CD4-positive, alpha-beta T cell (primary cell): ENCODE data around the gene HJURP. TPM values are rescaled to one million over a fixed set of nuclear protein-coding genes. Genes with fewer than 3 reads are reported as not detected.

Experiments
- ATAC-seq: fragments of 200-7000 bp; cut with Tn5 transposase; one replicate; pipeline ENCODE4 v1.10.0; 2022; ENCODE audit warnings: mild to moderate bottlenecking; ENCODE audit not compliant: poor library complexity
- CTCF ChIA-PET: fragments of 350-600 bp; sonication (Branson Sonifier 250); formaldehyde crosslinking; loops from one replicate; lab custom pipeline; 2021; ENCODE audit warnings: antibody characterized with exemption, inconsistent platforms; lab: Charles Lee
- POLR2A ChIA-PET: fragments of 350-600 bp; sonication (Branson Sonifier 250); formaldehyde crosslinking; loops from one replicate; lab custom pipeline; 2021; ENCODE audit warnings: antibody characterized with exemption, inconsistent platforms; lab: Charles Lee
- DNase-seq, 14 experiments: peaks; one replicate each; pipeline ENCODE4 v3.0.0-alpha.2; 2013 to 2020; ENCODE audit warnings: mixed read lengths in 2 of 14
- H3K27ac ChIP-seq, 2 donors: one replicate each; pipeline versions ENCODE4 v1.5.1 to v1.7.0; 2013; ENCODE audit warnings: low read length in 2 of 2, low read depth in 1 of 2, mild to moderate bottlenecking in 1 of 2
- H3K27me3 ChIP-seq, 2 experiments: 1 replicate in 1 of 2; 2 replicates in 1 of 2; pipeline versions ENCODE4 v1.6.1 to v1.7.0; 2013; ENCODE audit warnings: low read length in 2 of 2, control low read depth in 1 of 2, mild to moderate bottlenecking in 1 of 2, moderate library complexity in 1 of 2; ENCODE audit not compliant: insufficient read depth in 2 of 2, control insufficient read depth in 1 of 2
- H3K36me3 ChIP-seq: one replicate; pipeline ENCODE4 v1.6.1; 2013; ENCODE audit warnings: low read length, control low read depth; ENCODE audit not compliant: insufficient read depth
- H3K4me1 ChIP-seq: one replicate; pipeline ENCODE4 v1.6.1; 2013; ENCODE audit warnings: low read length, control low read depth; ENCODE audit not compliant: insufficient read depth
- H3K4me3 ChIP-seq: one replicate; pipeline ENCODE4 v1.5.1; 2013; ENCODE audit warnings: mild to moderate bottlenecking, low read length, moderate library complexity
- H3K9me3 ChIP-seq, 2 experiments: 1 replicate in 1 of 2; 2 replicates in 1 of 2; pipeline versions ENCODE4 v1.6.1 to v1.7.0; 2013; ENCODE audit warnings: low read length in 2 of 2, mild to moderate bottlenecking in 2 of 2, control low read depth in 1 of 2, moderate library complexity in 1 of 2; ENCODE audit not compliant: control insufficient read depth in 1 of 2, insufficient read depth in 1 of 2
- H3K27ac Mint-ChIP-seq: one replicate; pipeline ENCODE4 v1.8.0; 2020; ENCODE audit warnings: mixed read lengths
- H3K27me3 Mint-ChIP-seq: one replicate; pipeline ENCODE4 v1.8.0; 2021; ENCODE audit warnings: mixed read lengths
- H3K36me3 Mint-ChIP-seq: one replicate; pipeline ENCODE4 v1.8.0; 2021; ENCODE audit warnings: low read depth, mixed read lengths
- H3K4me1 Mint-ChIP-seq: one replicate; pipeline ENCODE4 v1.8.0; 2021; ENCODE audit warnings: low read depth, mixed read lengths
- H3K4me3 Mint-ChIP-seq: one replicate; pipeline ENCODE4 v1.8.0; 2020; ENCODE audit warnings: mild to moderate bottlenecking, mixed read lengths
- H3K9me3 Mint-ChIP-seq: one replicate; pipeline ENCODE4 v1.8.0; 2020; ENCODE audit warnings: mixed read lengths
- intact Hi-C, 2 experiments: fragments of 100-400 bp; cut with DNase I in 1 of 2; cut with micrococcal nuclease in 1 of 2; formaldehyde crosslinking; loops; one replicate each; pipeline versions ENCODE4 v1.15.1 to v1.9.0; 2023 to 2025; cut with DNase I, micrococcal nuclease
- total RNA-seq, 174 experiments: library from RNA in 2 of 174; stranded (reverse) in 2 of 174; gene quantifications; one replicate each; pipeline ENCODE4 v1.2.3 and lab custom pipeline; 2021 to 2026
- TF ChIP-seq, protein P1 (sequence below): fragments of 200-600 bp; IDR thresholded peaks from one replicate; pipeline ENCODE4 v1.8.0; 2022; ENCODE audit warnings: antibody characterized with exemption, mild to moderate bottlenecking

Gene HJURP
- total RNA-seq, 2 experiments from 2014 or later = 0.22 to 0.25 TPM

DNA sequence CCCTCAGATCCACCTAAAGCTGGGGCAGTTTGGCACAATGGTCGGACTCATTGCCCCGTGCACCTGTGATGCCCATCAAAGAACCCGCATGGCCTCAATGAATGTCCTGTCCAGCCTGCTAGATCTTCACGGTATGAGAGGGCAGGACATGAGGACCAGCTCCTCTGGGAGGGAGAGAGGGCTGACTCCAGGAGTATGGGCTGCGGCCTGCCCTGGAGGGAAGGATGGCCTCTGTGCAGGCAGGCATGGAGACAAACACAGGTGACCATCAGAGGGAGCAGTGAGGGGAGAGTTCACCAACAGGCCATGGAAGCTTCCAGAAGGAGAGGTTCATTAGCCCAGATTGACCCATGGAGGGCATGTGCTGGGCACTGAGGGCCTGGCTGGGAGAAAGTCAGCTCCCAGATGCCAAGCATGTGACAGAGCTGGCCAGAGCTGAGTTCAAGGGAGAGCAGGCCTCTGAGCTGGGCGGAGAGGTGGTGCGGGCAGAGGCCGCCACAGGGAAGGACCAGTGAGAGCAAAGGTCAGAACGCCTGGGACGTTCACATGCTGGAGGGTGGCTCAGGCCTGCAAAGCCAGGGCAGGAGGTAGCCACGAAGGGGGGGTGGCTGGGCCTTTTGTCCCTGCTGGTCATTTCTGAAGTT lies 36.2 kb downstream of the HJURP start:
- CTCF ChIA-PET = no interaction called here
- DNase-seq = peak in 1 of 14 experiments; percentile 19
- H3K36me3 ChIP-seq = no peaks in the 10 kb centered on the region

GRCh38 chr2:233817361-233817911 lies 36.9 kb downstream of the HJURP start:
- peak in 1 of 14 experiments; percentile 15 for DNase-seq
- no peaks in the 10 kb centered on the region for H3K4me1 Mint-ChIP-seq

More for the DNA sequence above, 36.2 kb downstream of the HJURP start:
- Histone ChIP-seq H3K4me1 (no peaks in the 10 kb centered on the region), H3K4me3 (no peak overlapping the region), H3K9me3 (peaks cover 0 to 13% of the 10 kb centered on the region in 2 experiments), H3K27me3 (peaks cover 0 to 5% of the 10 kb centered on the region in 2 experiments), H3K27ac (no peak overlapping the region)
- TF ChIP-seq, protein P1, sequence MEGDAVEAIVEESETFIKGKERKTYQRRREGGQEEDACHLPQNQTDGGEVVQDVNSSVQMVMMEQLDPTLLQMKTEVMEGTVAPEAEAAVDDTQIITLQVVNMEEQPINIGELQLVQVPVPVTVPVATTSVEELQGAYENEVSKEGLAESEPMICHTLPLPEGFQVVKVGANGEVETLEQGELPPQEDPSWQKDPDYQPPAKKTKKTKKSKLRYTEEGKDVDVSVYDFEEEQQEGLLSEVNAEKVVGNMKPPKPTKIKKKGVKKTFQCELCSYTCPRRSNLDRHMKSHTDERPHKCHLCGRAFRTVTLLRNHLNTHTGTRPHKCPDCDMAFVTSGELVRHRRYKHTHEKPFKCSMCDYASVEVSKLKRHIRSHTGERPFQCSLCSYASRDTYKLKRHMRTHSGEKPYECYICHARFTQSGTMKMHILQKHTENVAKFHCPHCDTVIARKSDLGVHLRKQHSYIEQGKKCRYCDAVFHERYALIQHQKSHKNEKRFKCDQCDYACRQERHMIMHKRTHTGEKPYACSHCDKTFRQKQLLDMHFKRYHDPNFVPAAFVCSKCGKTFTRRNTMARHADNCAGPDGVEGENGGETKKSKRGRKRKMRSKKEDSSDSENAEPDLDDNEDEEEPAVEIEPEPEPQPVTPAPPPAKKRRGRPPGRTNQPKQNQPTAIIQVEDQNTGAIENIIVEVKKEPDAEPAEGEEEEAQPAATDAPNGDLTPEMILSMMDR = no peak
- Mint-ChIP-seq H3K4me3 (no peak overlapping the region), H3K36me3 (no peaks in the 10 kb centered on the region), H3K27ac (no peak overlapping the region), H3K27me3 (peaks cover 7% of the 10 kb centered on the region), H3K9me3 (no peaks in the 10 kb centered on the region), H3K4me1 (no peaks in the 10 kb centered on the region)
- intact Hi-C loops = no loop called here
- no peak for ATAC-seq
- POLR2A ChIA-PET = no interaction called here

GRCh38 chr2:233816771-233817170 lies 37.6 kb downstream of the HJURP start:
- ATAC-seq (no peak), DNase-seq (peak in 1 of 14 experiments; percentile 10)
- TF ChIP-seq, protein P1 = no peak
- H3K9me3 Mint-ChIP-seq = no peaks in the 10 kb centered on the region
- no peaks in the 10 kb centered on the region for H3K36me3 Mint-ChIP-seq
- H3K27ac Mint-ChIP-seq = no peak overlapping the region
- peaks cover 11% of the 10 kb centered on the region for H3K27me3 Mint-ChIP-seq
- Histone ChIP-seq H3K27me3 (peaks cover 0 to 2% of the 10 kb centered on the region in 2 experiments), H3K27ac (no peak overlapping the region), H3K4me3 (no peak overlapping the region), H3K4me1 (no peaks in the 10 kb centered on the region), H3K36me3 (no peaks in the 10 kb centered on the region), H3K9me3 (peaks cover 0 to 16% of the 10 kb centered on the region in 2 experiments)
- no peaks in the 10 kb centered on the region for H3K4me1 Mint-ChIP-seq
- no peak overlapping the region for H3K4me3 Mint-ChIP-seq
- ChIA-PET CTCF (no interaction called here), POLR2A (no interaction called here)
- intact Hi-C loops = no loop called here

More at GRCh38 chr2:233817361-233817911, 36.9 kb downstream of the HJURP start:
- peaks cover 0 to 2% of the 10 kb centered on the region in 2 experiments for H3K27me3 ChIP-seq
- no peaks in the 10 kb centered on the region for H3K36me3 Mint-ChIP-seq
- no peaks in the 10 kb centered on the region for H3K9me3 Mint-ChIP-seq
- no peak overlapping the region for H3K4me3 ChIP-seq
- no peak overlapping the region for H3K4me3 Mint-ChIP-seq
- TF ChIP-seq, protein P1 = no peak
- CTCF ChIA-PET = no interaction called here
- no peaks in the 10 kb centered on the region for H3K36me3 ChIP-seq
- intact Hi-C loops = no loop called here
- H3K27ac ChIP-seq = no peak overlapping the region
- H3K9me3 ChIP-seq = peaks cover 0 to 13% of the 10 kb centered on the region in 2 experiments
- H3K4me1 ChIP-seq = no peaks in the 10 kb centered on the region
- POLR2A ChIA-PET = no interaction called here
- no peak overlapping the region for H3K27ac Mint-ChIP-seq
- ATAC-seq = no peak
- peaks cover 7% of the 10 kb centered on the region for H3K27me3 Mint-ChIP-seq
